HepG2 (cell line): ENCODE measurements around the gene SH2D6. TPM values are rescaled to one million over a fixed set of nuclear protein-coding genes. Genes with fewer than 3 reads are reported as not detected.
A peak's percentile ranks its signal among the peaks of the same experiment; 100 is the strongest.

Experiments
- ADNP ChIP-seq: sonication (generic); formaldehyde crosslinking; IDR thresholded peaks from 2 replicates; pipeline ENCODE4 v1.4.0; 2020; ENCODE audit warnings: missing genetic modification reagents
- CEBPG ChIP-seq: IDR thresholded peaks from 2 replicates; pipeline ENCODE4 v1.6.1; 2016
- CHD4 ChIP-seq: fragments of 200-600 bp; sonication (generic); IDR thresholded peaks from 2 replicates; pipeline ENCODE4 v1.7.0; 2017; ENCODE audit warnings: mild to moderate bottlenecking, low read length, borderline replicate concordance
- EHMT2 ChIP-seq: fragments of 200-600 bp; sonication (generic); IDR thresholded peaks from 2 replicates; pipeline ENCODE4 v1.7.0; 2017; ENCODE audit warnings: antibody characterized with exemption, low read depth, low read length, borderline replicate concordance
- FOXP1 ChIP-seq, 2 experiments: fragments of 450-650 bp in 1 of 2; IDR thresholded peaks; 2 replicates each; pipeline ENCODE4 v1.6.1; 2017 to 2018; ENCODE audit warnings: antibody characterized with exemption in 1 of 2
- HBP1 ChIP-seq: IDR thresholded peaks from 2 replicates; pipeline ENCODE4 v1.6.1; 2016; ENCODE audit warnings: low read depth, control low read depth
- NKX3-1 ChIP-seq: sonication (generic); formaldehyde crosslinking; IDR thresholded peaks from 2 replicates; pipeline ENCODE4 v1.5.0; 2020; ENCODE audit warnings: missing genetic modification reagents
- PHF8 ChIP-seq: sonication (generic); formaldehyde crosslinking; IDR thresholded peaks from 2 replicates; pipeline ENCODE4 v1.5.0; 2020; ENCODE audit warnings: missing genetic modification reagents
- RXRA ChIP-seq: sonication (generic); formaldehyde crosslinking; IDR thresholded peaks from 2 replicates; pipeline ENCODE4 v1.5.1; 2020; ENCODE audit warnings: missing genetic modification reagents
- SKI ChIP-seq: fragments of 450-650 bp; IDR thresholded peaks from one replicate; pipeline ENCODE4 v1.6.1; 2018; ENCODE audit warnings: mild to moderate bottlenecking; ENCODE audit not compliant: partially characterized antibody
- SRF ChIP-seq: IDR thresholded peaks from 2 replicates; pipeline ENCODE4 v1.6.1; 2011; ENCODE audit warnings: mild to moderate bottlenecking, low read depth, low read length, moderate library complexity
- TMF1 ChIP-seq: sonication (generic); formaldehyde crosslinking; IDR thresholded peaks from 2 replicates; pipeline ENCODE4 v1.8.1; 2022; ENCODE audit warnings: low read depth, missing genetic modification reagents
- YEATS4 ChIP-seq: sonication (generic); formaldehyde crosslinking; IDR thresholded peaks from 2 replicates; pipeline ENCODE4 v1.4.0; 2020; ENCODE audit warnings: missing genetic modification reagents, borderline replicate concordance
- ZBED4 ChIP-seq: sonication (generic); formaldehyde crosslinking; IDR thresholded peaks from 2 replicates; pipeline ENCODE4 v1.4.0; 2020; ENCODE audit warnings: missing genetic modification reagents, borderline replicate concordance
- ZBTB1 ChIP-seq: sonication (generic); formaldehyde crosslinking; IDR thresholded peaks from 2 replicates; pipeline ENCODE4 v1.4.0; 2020; ENCODE audit warnings: missing genetic modification reagents, borderline replicate concordance
- ZBTB20 ChIP-seq: sonication (generic); formaldehyde crosslinking; IDR thresholded peaks from 2 replicates; pipeline ENCODE4 v1.8.1; 2023; ENCODE audit warnings: missing genetic modification reagents, low read depth, mild to moderate bottlenecking, borderline replicate concordance
- ZBTB34 ChIP-seq: sonication (generic); formaldehyde crosslinking; IDR thresholded peaks from 2 replicates; pipeline ENCODE4 v1.8.0; 2022; ENCODE audit warnings: mild to moderate bottlenecking, missing genetic modification reagents
- ZMYM2 ChIP-seq: sonication (generic); formaldehyde crosslinking; IDR thresholded peaks from 2 replicates; pipeline ENCODE4 v1.8.0; 2022; ENCODE audit warnings: mild to moderate bottlenecking, missing genetic modification reagents
- ZNF563 ChIP-seq: sonication (generic); formaldehyde crosslinking; IDR thresholded peaks from 2 replicates; pipeline ENCODE4 v1.8.0; 2022; ENCODE audit warnings: mild to moderate bottlenecking, moderate library complexity, missing genetic modification reagents
- ZNF644 ChIP-seq: IDR thresholded peaks from 2 replicates; pipeline ENCODE4 v1.6.1; 2016; ENCODE audit warnings: low read depth
- ZNF652 ChIP-seq: IDR thresholded peaks from 2 replicates; pipeline ENCODE4 v1.6.1; 2016; ENCODE audit warnings: low read depth, borderline replicate concordance
- ZNF746 ChIP-seq: sonication (generic); formaldehyde crosslinking; IDR thresholded peaks from 2 replicates; pipeline ENCODE4 v1.8.0; 2022; ENCODE audit warnings: mild to moderate bottlenecking, missing genetic modification reagents
- ZNF777 ChIP-seq: sonication (generic); formaldehyde crosslinking; IDR thresholded peaks from 2 replicates; pipeline ENCODE4 v1.4.0; 2020; ENCODE audit warnings: missing genetic modification reagents
- ZZZ3 ChIP-seq: sonication (generic); formaldehyde crosslinking; IDR thresholded peaks from 2 replicates; pipeline ENCODE4 v1.4.0; 2020; ENCODE audit warnings: missing genetic modification reagents, mild to moderate bottlenecking, borderline replicate concordance
- polyA plus RNA-seq, 8 experiments: library from polyadenylated mRNA; depleted of rRNA in 3 of 8; stranded (reverse) in 7 of 8; unstranded in 1 of 8; fragments of >200 nt; fragmentation: Illumina TruSeq in 4 of 8; extraction: Trizol in 4 of 8; gene quantifications; 2 replicates each; pipeline versions ENCODE4 v1.2.1 to v1.2.3, GENCODE V29; 2011 to 2016; ENCODE audit warnings: low read depth in 4 of 8, missing spikeins in 1 of 8, mixed read lengths in 1 of 8; ENCODE audit not compliant: insufficient read depth in 1 of 8
- total RNA-seq, 5 experiments: library from RNA; depleted of rRNA; stranded (reverse); fragments of >200 nt; fragmentation: Illumina TruSeq; extraction: Trizol; gene quantifications; 2 replicates each; pipeline ENCODE4 v1.2.3, GENCODE V29; 2016; ENCODE audit warnings: low read depth in 1 of 5

Gene SH2D6
- total and polyA plus RNA-seq, 2 of the 13 experiments (the other 11 are each of a cell fraction or from before 2014, with no cell fraction given), result 0.11 to 0.26 TPM

- TF ChIP-seq PHF8 (CRISPR knock-in tag), result peak; percentile 56
- TF ChIP-seq ZMYM2 (CRISPR knock-in tag), result peak; percentile 81
- peak; percentile 52; the same call in 1 of the 2 replicates for TF ChIP-seq ZNF644 (CRISPR knock-in tag)
- TF ChIP-seq CHD4, result no peak
- 0 out of 2 replicates have a peak, but pooled peaks have one; percentile 29 for TF ChIP-seq ZNF563 (CRISPR knock-in tag)
- peak; percentile 85 for TF ChIP-seq ZNF746 (CRISPR knock-in tag)
- TF ChIP-seq NKX3-1 (CRISPR knock-in tag), result peak; percentile 98
- no peak for TF ChIP-seq ZZZ3 (CRISPR knock-in tag)
- TF ChIP-seq ZNF777 (CRISPR knock-in tag), result peak; percentile 36; the same call in 1 of the 2 replicates
- TF ChIP-seq TMF1 (CRISPR knock-in tag), result peak; percentile 70; the same call in 1 of the 2 replicates
- 0 out of 2 replicates have a peak, but pooled peaks have one; percentile 37 for TF ChIP-seq HBP1
- TF ChIP-seq RXRA (CRISPR knock-in tag), result peak; percentile 98
- TF ChIP-seq CEBPG (CRISPR knock-in tag), result peak; percentile 99
- no peak for TF ChIP-seq FOXP1 (IDR thresholded peaks at IDR 0.05)
- peak; percentile 96 for TF ChIP-seq FOXP1 (CRISPR knock-in tag; IDR thresholded peaks at IDR 0.05)
- peak; percentile 100 for TF ChIP-seq SKI
- peak; percentile 59 for TF ChIP-seq YEATS4
- TF ChIP-seq ZNF652 (CRISPR knock-in tag), result peak; percentile 47; the same call in 1 of the 2 replicates
- no peak for TF ChIP-seq ZBTB1 (CRISPR knock-in tag)
- 0 out of 2 replicates have a peak, but pooled peaks have one; percentile 17 for TF ChIP-seq ADNP (CRISPR knock-in tag)
- peak; percentile 95 for TF ChIP-seq ZBED4 (CRISPR knock-in tag)
- TF ChIP-seq EHMT2, result peak; percentile 72; the same call in 1 of the 2 replicates
- peak; percentile 81; the same call in 1 of the 2 replicates for TF ChIP-seq ZBTB20 (CRISPR knock-in tag)
- peak; percentile 96 for TF ChIP-seq ZBTB34 (CRISPR knock-in tag)
- peak; percentile 49; the same call in 1 of the 2 replicates for TF ChIP-seq SRF
Measured at GRCh38 chr2:85421260-85422071, 3.0 kb downstream of the SH2D6 start (continued).
